ENCODE results near the gene FAM120A. TPM values are rescaled to one million over a fixed set of nuclear protein-coding genes. Genes with fewer than 3 reads are reported as not detected.

FAM120A gene
- total RNA-seq, 1 experiment from 2014 or later: 43.2 TPM

GRCh38 chr9:93486268-93486667 is 34.8 kb downstream of the FAM120A start:
- CTCF ChIA-PET: no interaction called here
- TF ChIP-seq, protein P1, sequence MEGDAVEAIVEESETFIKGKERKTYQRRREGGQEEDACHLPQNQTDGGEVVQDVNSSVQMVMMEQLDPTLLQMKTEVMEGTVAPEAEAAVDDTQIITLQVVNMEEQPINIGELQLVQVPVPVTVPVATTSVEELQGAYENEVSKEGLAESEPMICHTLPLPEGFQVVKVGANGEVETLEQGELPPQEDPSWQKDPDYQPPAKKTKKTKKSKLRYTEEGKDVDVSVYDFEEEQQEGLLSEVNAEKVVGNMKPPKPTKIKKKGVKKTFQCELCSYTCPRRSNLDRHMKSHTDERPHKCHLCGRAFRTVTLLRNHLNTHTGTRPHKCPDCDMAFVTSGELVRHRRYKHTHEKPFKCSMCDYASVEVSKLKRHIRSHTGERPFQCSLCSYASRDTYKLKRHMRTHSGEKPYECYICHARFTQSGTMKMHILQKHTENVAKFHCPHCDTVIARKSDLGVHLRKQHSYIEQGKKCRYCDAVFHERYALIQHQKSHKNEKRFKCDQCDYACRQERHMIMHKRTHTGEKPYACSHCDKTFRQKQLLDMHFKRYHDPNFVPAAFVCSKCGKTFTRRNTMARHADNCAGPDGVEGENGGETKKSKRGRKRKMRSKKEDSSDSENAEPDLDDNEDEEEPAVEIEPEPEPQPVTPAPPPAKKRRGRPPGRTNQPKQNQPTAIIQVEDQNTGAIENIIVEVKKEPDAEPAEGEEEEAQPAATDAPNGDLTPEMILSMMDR (IDR thresholded peaks at IDR 0.05; ENCODE audit: insufficient read depth in 1 of 2, low read depth in 1 of 2, low read length in 1 of 2, severe bottlenecking in 1 of 2, unreplicated experiment in 1 of 2): no peak
- no peak overlapping the region for H3K4me3 Mint-ChIP-seq (ENCODE audit: unreplicated experiment)
- Histone ChIP-seq H3K27me3 (replicated peaks; ENCODE audit: control insufficient read depth, insufficient read depth, low read length) (no peaks in the 10 kb centered on the region), H3K4me1 (no peaks in the 10 kb centered on the region), H3K36me3 (ENCODE audit: control insufficient read depth, insufficient read depth, low read length) (no peaks in the 10 kb centered on the region), H3K4me3 (ENCODE audit: low read depth, low read length) (no peak overlapping the region), H3K9me3 (no peaks in the 10 kb centered on the region)
- intact Hi-C loops (cut with micrococcal nuclease; ENCODE audit: unreplicated experiment): no loop called here
- H3K36me3 Mint-ChIP-seq (ENCODE audit: insufficient read depth, unreplicated experiment): peaks cover 5% of the 10 kb centered on the region
- H3K27me3 Mint-ChIP-seq (ENCODE audit: insufficient read depth, unreplicated experiment): no peaks in the 10 kb centered on the region
- no peak overlapping the region for H3K27ac Mint-ChIP-seq (ENCODE audit: unreplicated experiment)
- H3K4me1 Mint-ChIP-seq (ENCODE audit: low read depth, unreplicated experiment): no peaks in the 10 kb centered on the region
- H3K9me3 Mint-ChIP-seq (ENCODE audit: unreplicated experiment): no peaks in the 10 kb centered on the region
- POLR2A ChIA-PET: no interaction called here
- DNase-seq: no peak
- BruUV-seq (replicated peaks): no TSS peak

GRCh38 chr9:93488244-93488643 is 36.8 kb downstream of the FAM120A start:
- ChIA-PET POLR2A (no interaction called here), CTCF (no interaction called here)
- no peaks in the 10 kb centered on the region for H3K9me3 ChIP-seq
- Mint-ChIP-seq H3K27ac (ENCODE audit: unreplicated experiment) (peak overlapping the region; percentile 14), H3K4me1 (ENCODE audit: low read depth, unreplicated experiment) (no peaks in the 10 kb centered on the region), H3K9me3 (ENCODE audit: unreplicated experiment) (no peaks in the 10 kb centered on the region), H3K36me3 (ENCODE audit: insufficient read depth, unreplicated experiment) (peaks cover 5% of the 10 kb centered on the region), H3K27me3 (ENCODE audit: insufficient read depth, unreplicated experiment) (no peaks in the 10 kb centered on the region), H3K4me3 (ENCODE audit: unreplicated experiment) (no peak overlapping the region)
- DNase-seq: no peak
- intact Hi-C loops (cut with micrococcal nuclease; ENCODE audit: unreplicated experiment): no loop called here
- H3K36me3 ChIP-seq (ENCODE audit: control insufficient read depth, insufficient read depth, low read length): no peaks in the 10 kb centered on the region
- H3K4me3 ChIP-seq (ENCODE audit: low read depth, low read length): no peak overlapping the region
- no peaks in the 10 kb centered on the region for H3K27me3 ChIP-seq (replicated peaks; ENCODE audit: control insufficient read depth, insufficient read depth, low read length)
- H3K4me1 ChIP-seq: no peaks in the 10 kb centered on the region
- BruUV-seq (replicated peaks): no TSS peak
- TF ChIP-seq, protein P1 (IDR thresholded peaks at IDR 0.05; ENCODE audit: insufficient read depth in 1 of 2, low read depth in 1 of 2, low read length in 1 of 2, severe bottlenecking in 1 of 2, unreplicated experiment in 1 of 2): no peak

GRCh38 chr9:93491593-93492232 is 40.2 kb downstream of the FAM120A start:
- no peaks in the 10 kb centered on the region for H3K4me1 Mint-ChIP-seq (ENCODE audit: low read depth, unreplicated experiment)
- no peaks in the 10 kb centered on the region for H3K9me3 ChIP-seq
- no TSS peak for BruUV-seq (replicated peaks)
- no peaks in the 10 kb centered on the region for H3K9me3 Mint-ChIP-seq (ENCODE audit: unreplicated experiment)
- H3K4me3 ChIP-seq (ENCODE audit: low read depth, low read length): no peak overlapping the region
- intact Hi-C loops (cut with micrococcal nuclease; ENCODE audit: unreplicated experiment): no loop called here
- H3K4me1 ChIP-seq: no peaks in the 10 kb centered on the region
- H3K27ac Mint-ChIP-seq (ENCODE audit: unreplicated experiment): no peak overlapping the region
- H3K4me3 Mint-ChIP-seq (ENCODE audit: unreplicated experiment): no peak overlapping the region
- TF ChIP-seq, protein P1 (IDR thresholded peaks at IDR 0.05; ENCODE audit: insufficient read depth in 1 of 2, low read depth in 1 of 2, low read length in 1 of 2, severe bottlenecking in 1 of 2, unreplicated experiment in 1 of 2): no peak
- no peak for DNase-seq
- no peaks in the 10 kb centered on the region for H3K27me3 Mint-ChIP-seq (ENCODE audit: insufficient read depth, unreplicated experiment)
- H3K36me3 ChIP-seq (ENCODE audit: control insufficient read depth, insufficient read depth, low read length): no peaks in the 10 kb centered on the region; the same call in 1 of the 2 replicates
- ChIA-PET POLR2A (no interaction called here), CTCF (interaction anchor here (0.7 kb wide), 1 partner anchor 291 kb away, joined by 12 read pairs; no protein-coding TSS in a partner anchor)
- H3K27me3 ChIP-seq (replicated peaks; ENCODE audit: control insufficient read depth, insufficient read depth, low read length): no peaks in the 10 kb centered on the region
- H3K36me3 Mint-ChIP-seq (ENCODE audit: insufficient read depth, unreplicated experiment): peaks cover 17% of the 10 kb centered on the region
